ENCODE results near the gene CD53. TPM values are rescaled to one million over a fixed set of nuclear protein-coding genes. Genes with fewer than 3 reads are reported as not detected.

Gene CD53
- total and polyA plus RNA-seq, 2 of the 4 experiments (the other 2 are of a cell fraction): not detected

DNA sequence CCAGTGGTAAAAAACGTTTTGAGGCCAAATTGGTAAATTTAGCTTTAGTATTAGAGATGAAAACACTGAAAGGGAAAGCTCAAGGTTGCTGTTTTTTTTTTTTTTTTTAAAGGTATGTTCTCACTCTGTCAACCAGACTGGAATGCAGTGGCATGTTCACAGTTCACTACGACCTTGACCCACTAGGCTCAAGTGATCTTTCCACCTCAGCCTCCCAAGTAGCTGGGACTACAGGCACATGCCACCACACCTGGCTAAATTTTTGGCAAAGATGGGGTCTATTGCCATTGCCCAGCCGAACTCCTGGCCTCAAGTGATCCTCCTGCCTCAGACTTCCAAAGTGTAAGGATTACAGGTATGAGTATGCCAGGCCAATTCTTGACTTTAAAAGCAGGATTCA is 71.9 kb downstream of the CD53 start:
- Histone ChIP-seq H4K20me1 (ENCODE audit: insufficient read depth, low read length) (no peaks in the 10 kb centered on the region), H4K8ac (ENCODE audit: low read depth in 2 of 2, low read length in 2 of 2) (no peak overlapping the region), H3K14ac (replicated peaks; ENCODE audit: low read depth, low read length) (no peak overlapping the region), H4K5ac (ENCODE audit: low read depth, low read length) (no peak overlapping the region), H3K27ac (ENCODE audit: insufficient read depth, low read length) (no peak overlapping the region), H3K18ac (ENCODE audit: low read depth, low read length) (no peak overlapping the region), H2AFZ (replicated peaks; ENCODE audit: low read length, poor library complexity) (no peak overlapping the region), H2BK5ac (ENCODE audit: low read depth, low read length, poor library complexity, severe bottlenecking) (no peak overlapping the region), H2AK9ac (replicated peaks; ENCODE audit: low read depth, low read length, poor library complexity) (no peak overlapping the region), H3K79me1 (ENCODE audit: low read depth in 1 of 2, low read length in 2 of 2) (no peaks in the 10 kb centered on the region), H3K9ac (ENCODE audit: low read depth, low read length) (no peak overlapping the region), H3K4ac (ENCODE audit: low read depth, low read length) (no peak overlapping the region), H3K9me1 (ENCODE audit: insufficient read depth, low read length) (no peaks in the 10 kb centered on the region), H3K36me3 (ENCODE audit: control insufficient read depth, insufficient read depth, low read length) (peaks cover 7% of the 10 kb centered on the region), H2BK120ac (ENCODE audit: low read depth, low read length) (no peak overlapping the region), H3K4me1 (ENCODE audit: control insufficient read depth, insufficient read depth, low read length) (no peaks in the 10 kb centered on the region), H3K56ac (ENCODE audit: extremely low read depth, insufficient read depth, low read length) (no peak overlapping the region), H2BK15ac (ENCODE audit: low read depth, low read length) (no peak overlapping the region), H2BK20ac (ENCODE audit: low read depth, low read length) (no peak overlapping the region), H3K9me3 (ENCODE audit: control insufficient read depth, insufficient read depth, low read length) (no peaks in the 10 kb centered on the region), H3K4me2 (ENCODE audit: low read depth, low read length) (no peak overlapping the region), H4K91ac (ENCODE audit: insufficient read depth, low read depth, low read length) (no peak overlapping the region), H2AK5ac (ENCODE audit: low read depth, low read length) (no peak overlapping the region), H3K27me3 (ENCODE audit: control insufficient read depth, insufficient read depth, low read length) (no peaks in the 10 kb centered on the region), H3K4me3 (ENCODE audit: insufficient read depth, low read depth, low read length) (no peak overlapping the region), H3K23ac (ENCODE audit: low read depth, low read length) (no peak overlapping the region)
- ATAC-seq (ENCODE audit: low read depth) (no peak), DNase-seq (no peak)
- in situ Hi-C loops (cut with MboI; ENCODE audit: low sequenced_read_pairs) (no loop called here), intact Hi-C loops (cut with micrococcal nuclease) (no loop called here), dilution Hi-C loops (cut with HindIII; ENCODE audit: low sequenced_read_pairs, unreplicated experiment) (no loop called here)
- POLR2A ChIA-PET (ENCODE audit: unreplicated experiment): no interaction called here
- CTCF ChIA-PET: no interaction called here
- 80% methylated on average over 1 of the region's 3 CpGs; no CpG with 5 or more reads in 1 of the 2 experiments for WGBS, 2 experiments (ENCODE audit: extremely low coverage in 2 of 2, insufficient read length in 1 of 2)
- BruUV-seq (replicated peaks): no TSS peak
- TF ChIP-seq MAFK (IDR thresholded peaks at IDR 0.05; ENCODE audit: low read depth, low read length): no peak
- no peak for TF ChIP-seq CEBPB (IDR thresholded peaks at IDR 0.05; ENCODE audit: low read depth, low read length)
- TF ChIP-seq BHLHE40 (IDR thresholded peaks at IDR 0.05; ENCODE audit: low read depth, low read length): no peak

Measured in IMR-90 (cell line).